ENCODE data around the gene TPX2. TPM values are rescaled to one million over a fixed set of nuclear protein-coding genes. Genes with fewer than 3 reads are reported as not detected.

TPX2 gene
- total and polyA plus RNA-seq, 10 of the 15 experiments (the other 5 are each of a cell fraction or from before 2014, with no cell fraction given): 29.7 to 144 (median 89.0) TPM

DNA sequence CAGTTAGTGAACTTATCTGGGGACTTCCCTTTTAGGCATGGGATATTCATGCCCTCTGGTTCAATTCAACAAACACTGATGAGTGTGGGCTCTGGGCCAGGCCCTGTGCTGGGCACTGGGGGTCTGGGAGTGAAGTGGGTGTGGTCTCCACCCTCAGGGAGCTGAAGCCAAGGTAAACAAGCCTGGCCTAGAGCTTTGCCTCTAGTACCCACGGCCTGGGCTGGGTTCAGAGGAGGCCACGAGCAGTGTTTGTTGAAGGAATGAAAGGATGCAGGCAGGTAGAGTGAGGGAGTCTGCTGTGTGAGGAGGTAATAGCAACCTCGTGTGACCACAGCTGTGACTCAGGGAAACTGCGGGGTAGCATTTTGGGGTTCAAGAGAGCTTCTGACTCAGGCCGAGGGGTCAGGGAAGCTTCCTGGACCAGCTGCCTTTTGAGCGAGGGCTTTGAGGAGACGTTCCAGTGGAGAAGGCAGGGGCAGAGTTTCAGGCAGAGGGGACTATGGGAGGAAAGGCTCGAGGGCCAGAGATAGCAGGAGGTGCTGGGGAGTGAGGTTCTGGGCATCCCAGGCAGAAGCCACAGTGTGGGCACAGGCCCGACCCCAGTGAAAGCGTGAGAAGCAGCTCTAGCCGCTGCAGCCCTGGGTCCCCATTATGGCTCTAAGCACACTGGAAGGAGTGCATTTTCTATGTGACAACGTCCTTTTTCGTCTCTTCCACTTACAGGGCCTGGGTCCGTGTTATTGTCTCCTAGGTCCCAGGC is 85.6 kb downstream of the TPX2 start:
- intact Hi-C loops (cut with micrococcal nuclease; ENCODE audit: unreplicated experiment): no loop called here
- no peak for ATAC-seq
- no peak overlapping the region for H3K4me2 ChIP-seq (ENCODE audit: control insufficient read depth, insufficient read depth)
- in situ Hi-C loops (cut with MboI): loop anchor here (10.0 kb wide), 1 partner anchor 830 kb away; no protein-coding TSS in a partner anchor
- ChIA-PET POLR2A (no interaction called here), SMC1A (ENCODE audit: uncharacterized antibody, unreplicated experiment) (interaction anchor here (1.1 kb wide), 1 partner anchor 28 kb away, joined by 3 read pairs; no protein-coding TSS in a partner anchor), CTCF (interaction anchor here (1.9 to 8.8 kb wide), 7 partner anchors 9 to 267 kb away, joined by 5 to 109 read pairs (median 17); partner anchors contain the start of gene FOXS1), RAD21 (ENCODE audit: unreplicated experiment) (interaction anchor here (0.6 to 4.1 kb wide), 4 partner anchors 22 to 188 kb away, joined by 3 to 25 read pairs (median 6); partner anchors contain the start of gene PDRG1)
- no peaks in the 10 kb centered on the region for H3K79me2 ChIP-seq (ENCODE audit: control insufficient read depth, insufficient read depth, low read length)
- no peaks in the 10 kb centered on the region for H3K27me3 ChIP-seq (replicated peaks in 1 of 2; ENCODE audit: control insufficient read depth in 2 of 2, insufficient read depth in 2 of 2, low read length in 1 of 2)
- no peaks in the 10 kb centered on the region for H3K9me3 ChIP-seq (replicated peaks; ENCODE audit: control insufficient read depth, insufficient read depth, low read length)
- H4K20me1 ChIP-seq (ENCODE audit: control insufficient read depth, insufficient read depth): no peaks in the 10 kb centered on the region
- FAIRE-seq: no peak
- no peak overlapping the region for H3K4me3 ChIP-seq
- no TSS peak for BruUV-seq (replicated peaks)
- H3K36me3 ChIP-seq (ENCODE audit: control insufficient read depth in 2 of 2, insufficient read depth in 2 of 2, low read length in 1 of 2): no peaks in the 10 kb centered on the region
- TF ChIP-seq YY1 (IDR thresholded peaks at IDR 0.05; ENCODE audit: low read depth, low read length) (no peak), NFXL1 (IDR thresholded peaks at IDR 0.05; ENCODE audit: borderline replicate concordance) (no peak), PAX8 (IDR thresholded peaks at IDR 0.05) (no peak), ATF3 (IDR thresholded peaks at IDR 0.05; ENCODE audit: borderline replicate concordance, extremely low read depth, low read depth, low read length) (no peak), ZNF217 (IDR thresholded peaks at IDR 0.05) (no peak), SUZ12 (IDR thresholded peaks at IDR 0.05; ENCODE audit: unreplicated experiment) (no peak), GATAD2B (conservative IDR thresholded peaks at IDR 0.05; ENCODE audit: low read depth) (no peak), RELB (IDR thresholded peaks at IDR 0.05; ENCODE audit: low read depth) (no peak), CEBPZ (IDR thresholded peaks at IDR 0.05; ENCODE audit: low read depth, low read length) (no peak)
- TF ChIP-seq, protein P1, sequence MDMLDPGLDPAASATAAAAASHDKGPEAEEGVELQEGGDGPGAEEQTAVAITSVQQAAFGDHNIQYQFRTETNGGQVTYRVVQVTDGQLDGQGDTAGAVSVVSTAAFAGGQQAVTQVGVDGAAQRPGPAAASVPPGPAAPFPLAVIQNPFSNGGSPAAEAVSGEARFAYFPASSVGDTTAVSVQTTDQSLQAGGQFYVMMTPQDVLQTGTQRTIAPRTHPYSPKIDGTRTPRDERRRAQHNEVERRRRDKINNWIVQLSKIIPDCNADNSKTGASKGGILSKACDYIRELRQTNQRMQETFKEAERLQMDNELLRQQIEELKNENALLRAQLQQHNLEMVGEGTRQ (IDR thresholded peaks at IDR 0.05; ENCODE audit: borderline replicate concordance, low read depth, low read length): no peak
- WGBS (ENCODE audit: insufficient coverage, insufficient replicate concordance, low lambda C conversion rate, missing lambda C conversion rate): 52% methylated on average over 14 of the region's 14 CpGs
- H3K27ac ChIP-seq (ENCODE audit: control insufficient read depth, insufficient read depth): no peak overlapping the region
- no peak for DNase-seq (ENCODE audit: low read depth, low spot score)
- no peak overlapping the region for H3K9ac ChIP-seq (ENCODE audit: control insufficient read depth, insufficient read depth, low read length)
- H3K4me1 ChIP-seq (ENCODE audit: control insufficient read depth, insufficient read depth, low read length): no peaks in the 10 kb centered on the region
- no peak overlapping the region for H2AFZ ChIP-seq (ENCODE audit: control insufficient read depth, low read depth, low read length)
